ENCODE results near the gene GPRIN1.

DNA sequence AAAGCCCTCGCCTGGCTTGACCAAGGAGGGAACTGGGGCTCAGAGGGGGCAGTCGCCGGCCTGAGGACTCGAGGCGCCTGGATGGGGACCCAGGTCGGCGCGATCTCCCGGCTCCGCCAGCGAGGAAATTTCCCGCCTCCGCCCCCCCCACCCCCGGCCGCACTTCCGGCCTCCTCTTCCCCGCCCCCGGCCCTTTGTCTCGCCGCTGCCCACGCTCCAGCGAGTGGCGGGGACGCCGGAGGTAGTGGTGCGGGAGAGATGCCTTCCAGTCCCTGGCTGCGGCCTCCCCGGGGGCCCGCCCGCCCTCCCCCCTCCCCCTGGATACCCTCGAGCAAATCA is 448 bp upstream of the GPRIN1 start:
- TF ChIP-seq, protein P1, sequence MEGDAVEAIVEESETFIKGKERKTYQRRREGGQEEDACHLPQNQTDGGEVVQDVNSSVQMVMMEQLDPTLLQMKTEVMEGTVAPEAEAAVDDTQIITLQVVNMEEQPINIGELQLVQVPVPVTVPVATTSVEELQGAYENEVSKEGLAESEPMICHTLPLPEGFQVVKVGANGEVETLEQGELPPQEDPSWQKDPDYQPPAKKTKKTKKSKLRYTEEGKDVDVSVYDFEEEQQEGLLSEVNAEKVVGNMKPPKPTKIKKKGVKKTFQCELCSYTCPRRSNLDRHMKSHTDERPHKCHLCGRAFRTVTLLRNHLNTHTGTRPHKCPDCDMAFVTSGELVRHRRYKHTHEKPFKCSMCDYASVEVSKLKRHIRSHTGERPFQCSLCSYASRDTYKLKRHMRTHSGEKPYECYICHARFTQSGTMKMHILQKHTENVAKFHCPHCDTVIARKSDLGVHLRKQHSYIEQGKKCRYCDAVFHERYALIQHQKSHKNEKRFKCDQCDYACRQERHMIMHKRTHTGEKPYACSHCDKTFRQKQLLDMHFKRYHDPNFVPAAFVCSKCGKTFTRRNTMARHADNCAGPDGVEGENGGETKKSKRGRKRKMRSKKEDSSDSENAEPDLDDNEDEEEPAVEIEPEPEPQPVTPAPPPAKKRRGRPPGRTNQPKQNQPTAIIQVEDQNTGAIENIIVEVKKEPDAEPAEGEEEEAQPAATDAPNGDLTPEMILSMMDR (IDR thresholded peaks at IDR 0.05), result no peak
- no peak for TF ChIP-seq MAX (IDR thresholded peaks at IDR 0.05; ENCODE audit: low read depth)
- no peak for TF ChIP-seq POLR2AphosphoS5 (IDR thresholded peaks at IDR 0.05; ENCODE audit: low read depth, low read length)
- no peak for TF ChIP-seq RXRA (IDR thresholded peaks at IDR 0.05; ENCODE audit: borderline replicate concordance, low read depth)
- no peak for TF ChIP-seq CHD2 (IDR thresholded peaks at IDR 0.05; ENCODE audit: low read length, partially characterized antibody)
- no peak for TF ChIP-seq YY1 (IDR thresholded peaks at IDR 0.05; ENCODE audit: low read depth)
- TF ChIP-seq ZBTB33 (IDR thresholded peaks at IDR 0.05; ENCODE audit: borderline replicate concordance, low read depth), result no peak
- TF ChIP-seq TAF1 (IDR thresholded peaks at IDR 0.05; ENCODE audit: borderline replicate concordance, low read depth, low read length), result no peak
- TF ChIP-seq RAD21 (IDR thresholded peaks at IDR 0.05; ENCODE audit: low read length), result no peak
- no peak for TF ChIP-seq FOXJ3 (CRISPR knock-in tag; IDR thresholded peaks at IDR 0.05)
- no peak for TF ChIP-seq REST (IDR thresholded peaks at IDR 0.05; ENCODE audit: low read depth, low read length)
